A549 (cell line): ENCODE data around the gene PGLYRP2.

Experiments used
- HMGXB4 ChIP-seq: fragments of 250-450 bp; sonication (Bioruptor Pico); IDR thresholded peaks from 2 replicates; pipeline ENCODE4 v1.5.0; 2021; ENCODE audit warnings: mild to moderate bottlenecking, moderate library complexity, borderline replicate concordance
- MAZ ChIP-seq: fragments of 150-350 bp; IDR thresholded peaks from 2 replicates; pipeline ENCODE4 v1.6.1; 2014; ENCODE audit warnings: antibody characterized with exemption, low read depth, low read length, borderline replicate concordance
- MYC ChIP-seq: IDR thresholded peaks from 2 replicates; pipeline ENCODE4 v1.6.1; 2012; ENCODE audit warnings: mild to moderate bottlenecking, inconsistent platforms, low read length, improper control_type of control experiment, borderline replicate concordance
- TF ChIP-seq, protein P1 (sequence below): fragments of >200 bp; sonication (Bioruptor Twin); formaldehyde crosslinking; IDR thresholded peaks from 3 replicates; pipeline ENCODE4 v1.5.1; 2016

DNA sequence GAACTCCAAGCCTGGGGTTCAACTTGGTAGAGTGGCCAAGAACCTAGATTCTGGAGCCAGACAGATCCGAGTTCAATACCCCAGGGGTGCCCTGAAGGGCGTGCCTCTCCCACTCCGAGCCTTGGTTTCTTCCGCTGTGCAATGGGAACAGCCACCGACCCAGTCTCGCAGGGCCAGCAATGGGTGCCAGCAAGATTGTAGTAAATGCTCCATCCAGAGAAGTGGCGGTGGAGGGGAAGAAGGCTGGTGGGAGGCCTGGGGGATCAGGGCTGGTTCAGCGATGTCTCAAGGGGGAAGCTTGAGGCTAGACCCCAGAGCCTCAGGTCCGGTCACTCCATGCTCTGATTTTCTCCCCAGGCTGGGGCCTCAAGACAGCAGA is 34.1 kb downstream of the PGLYRP2 start:
- TF ChIP-seq, protein P1, sequence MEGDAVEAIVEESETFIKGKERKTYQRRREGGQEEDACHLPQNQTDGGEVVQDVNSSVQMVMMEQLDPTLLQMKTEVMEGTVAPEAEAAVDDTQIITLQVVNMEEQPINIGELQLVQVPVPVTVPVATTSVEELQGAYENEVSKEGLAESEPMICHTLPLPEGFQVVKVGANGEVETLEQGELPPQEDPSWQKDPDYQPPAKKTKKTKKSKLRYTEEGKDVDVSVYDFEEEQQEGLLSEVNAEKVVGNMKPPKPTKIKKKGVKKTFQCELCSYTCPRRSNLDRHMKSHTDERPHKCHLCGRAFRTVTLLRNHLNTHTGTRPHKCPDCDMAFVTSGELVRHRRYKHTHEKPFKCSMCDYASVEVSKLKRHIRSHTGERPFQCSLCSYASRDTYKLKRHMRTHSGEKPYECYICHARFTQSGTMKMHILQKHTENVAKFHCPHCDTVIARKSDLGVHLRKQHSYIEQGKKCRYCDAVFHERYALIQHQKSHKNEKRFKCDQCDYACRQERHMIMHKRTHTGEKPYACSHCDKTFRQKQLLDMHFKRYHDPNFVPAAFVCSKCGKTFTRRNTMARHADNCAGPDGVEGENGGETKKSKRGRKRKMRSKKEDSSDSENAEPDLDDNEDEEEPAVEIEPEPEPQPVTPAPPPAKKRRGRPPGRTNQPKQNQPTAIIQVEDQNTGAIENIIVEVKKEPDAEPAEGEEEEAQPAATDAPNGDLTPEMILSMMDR, result no peak
- TF ChIP-seq HMGXB4 (CRISPR knock-in tag) (no peak), MAZ (no peak), MYC (no peak)
